Stimulated activated CD4-positive, alpha-beta T cell treated with anti-CD3 and anti-CD28 coated beads, Interleukin-15, amount 100 ng/mL, for 48 hours (primary cell): ENCODE results near the gene LRPPRC.
"Not testable (repeated sequence)": the region's sequence is repeated elsewhere in the genome, so short reads cannot be mapped to it uniquely, and the experiment has no call there.

Source experiments
- DNase-seq, 2 donors: peaks; one replicate each; pipeline ENCODE4 v3.0.0-alpha.2; 2020; ENCODE audit warnings: low read depth in 2 of 2

Gene LRPPRC

DNA sequence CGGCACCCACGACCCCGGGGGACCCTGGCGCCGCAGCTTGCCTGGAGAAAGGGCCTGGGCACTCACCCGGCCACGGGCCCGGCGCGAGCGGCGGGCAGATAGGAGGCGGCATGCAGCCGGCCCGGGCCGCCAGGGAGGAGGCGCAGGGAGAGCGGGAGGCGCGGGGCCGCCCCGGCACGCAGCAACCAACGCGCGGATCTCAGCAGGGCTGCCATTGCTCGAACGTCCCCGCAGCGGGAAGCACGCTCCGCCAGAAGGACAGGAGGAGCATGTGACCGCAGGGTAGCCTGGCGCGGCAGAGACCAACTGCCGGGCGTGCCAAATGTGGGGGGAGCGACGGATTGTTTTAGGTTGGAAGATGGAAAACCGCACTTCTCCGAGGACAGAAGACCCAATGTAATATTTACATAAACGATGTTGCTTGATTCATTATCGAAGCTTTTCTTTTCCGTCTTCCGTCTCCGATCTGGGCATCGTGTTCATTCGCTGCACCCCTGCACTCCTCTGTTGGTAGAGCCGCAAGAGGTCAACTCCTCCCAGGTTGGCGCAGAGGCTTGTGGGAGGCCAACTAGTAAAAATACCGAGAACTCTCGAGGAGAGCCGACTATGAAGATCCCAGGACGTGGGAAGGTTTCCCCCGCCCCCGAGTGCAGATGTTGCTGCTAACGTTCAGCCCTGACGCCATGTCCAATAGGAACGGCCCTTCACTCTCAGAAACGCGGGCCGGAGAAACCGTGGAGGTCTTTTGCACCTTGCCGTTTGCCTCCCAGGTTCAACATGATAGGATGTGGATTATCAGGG lies at the start of gene LRPPRC:
LRPPRC (minus strand) TSS at position 257 of the 801 bp plus-strand sequence; CDS start at position 215, 42 bp downstream.
- peak; percentile 83 to 90 for DNase-seq

DNA sequence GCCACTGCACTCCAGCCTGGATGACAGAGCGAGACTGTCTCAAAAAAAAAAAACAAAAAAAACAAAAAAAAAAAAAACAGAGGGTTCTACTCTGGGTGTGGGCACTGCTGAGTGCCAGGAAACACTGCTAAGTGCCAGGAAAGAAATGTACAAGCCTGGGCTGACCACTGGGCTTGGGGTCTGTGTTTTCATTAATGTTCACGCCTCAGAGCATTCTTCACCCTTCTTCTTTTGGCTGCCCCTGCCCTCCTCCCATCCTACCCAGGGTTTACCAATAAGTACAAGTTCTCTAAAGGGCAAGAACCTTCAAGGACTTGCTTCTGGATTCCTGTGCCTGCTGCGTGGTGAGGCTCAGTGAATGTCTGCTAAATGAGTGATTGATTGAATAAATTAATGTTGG lies 49.3 kb upstream of the LRPPRC start:
- DNase-seq, result no peak

DNA sequence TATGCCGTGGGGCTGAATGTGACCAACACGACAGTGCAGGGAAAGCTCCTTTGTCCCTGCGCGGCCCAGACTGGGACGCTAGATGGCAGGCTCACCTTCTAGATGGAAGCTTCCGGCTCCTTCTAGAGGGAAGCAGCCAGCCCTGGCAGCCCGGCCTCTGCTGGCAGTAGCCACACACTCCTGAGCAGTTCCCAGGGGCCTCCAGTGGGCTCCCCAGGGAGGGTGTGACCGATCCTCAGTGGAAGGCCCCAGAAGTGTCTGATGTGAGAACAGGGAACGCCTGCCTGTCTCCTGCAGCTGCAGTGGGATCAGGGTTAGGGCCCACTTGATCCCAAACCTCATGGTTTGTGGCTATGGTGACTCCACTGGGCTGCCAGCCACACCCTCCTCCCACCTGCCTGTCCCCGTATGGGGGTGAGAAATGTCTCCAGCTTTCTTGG lies 48.5 kb upstream of the LRPPRC start:
- DNase-seq, result peak; percentile 73 to 82

DNA sequence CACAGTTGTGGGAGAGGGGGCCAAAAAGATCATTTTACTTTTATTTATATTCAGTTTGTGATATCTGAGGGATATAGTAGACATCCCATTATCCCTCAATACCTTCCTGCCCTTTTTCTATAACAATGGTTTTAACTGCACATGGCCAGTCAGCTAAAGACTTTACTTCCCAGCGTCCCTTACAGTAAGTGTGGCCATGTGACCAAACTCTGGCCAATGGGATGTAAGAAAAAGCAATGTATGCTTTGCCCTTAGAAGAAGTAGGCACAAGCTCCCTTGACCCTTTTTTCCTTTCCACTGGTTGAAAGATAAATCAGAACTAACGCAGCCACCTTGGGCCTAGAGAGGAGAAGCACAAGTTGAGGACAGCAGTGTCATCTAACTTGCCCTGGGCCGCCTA lies 44.6 kb upstream of the LRPPRC start:
- DNase-seq, result no peak

DNA sequence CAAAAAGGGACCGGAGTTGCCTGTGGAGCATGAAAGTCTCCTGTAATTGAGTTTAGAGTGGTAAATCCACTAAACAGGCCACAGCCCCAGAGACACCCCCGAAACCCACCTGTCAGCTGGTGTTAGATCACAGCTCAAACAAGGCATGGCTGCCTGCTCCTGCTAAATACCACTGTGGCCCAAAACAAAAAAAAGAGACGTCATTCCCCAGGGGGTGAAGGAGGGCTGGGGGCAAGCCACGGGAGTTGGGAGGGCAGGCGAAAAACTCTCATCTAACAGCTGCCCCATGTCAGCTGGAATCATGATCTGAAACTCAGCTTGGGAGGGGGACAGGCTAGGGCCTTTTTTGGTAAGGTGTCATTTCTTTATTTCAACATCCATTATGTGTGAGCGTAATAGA lies 42.5 kb upstream of the LRPPRC start:
- no peak for DNase-seq

DNA sequence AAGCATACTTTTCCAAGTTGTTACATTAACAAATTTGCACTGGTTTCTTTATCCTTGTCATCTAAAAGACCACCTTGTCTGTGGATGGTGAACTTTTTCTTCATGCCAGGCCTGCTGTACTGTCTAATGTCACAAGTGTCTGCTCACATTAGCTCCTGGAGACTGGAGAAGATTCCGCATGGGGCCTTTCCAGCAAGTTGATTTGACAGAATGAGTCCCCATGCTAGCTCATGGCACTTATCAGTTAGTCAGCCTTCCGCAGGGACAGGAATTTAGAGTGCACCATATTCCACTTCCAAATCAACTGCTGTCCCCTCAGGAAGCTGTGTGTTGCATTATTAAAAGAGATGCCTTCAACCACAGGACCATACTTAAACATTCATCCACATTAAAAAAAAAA lies 41.4 kb upstream of the LRPPRC start:
- no peak for DNase-seq

DNA sequence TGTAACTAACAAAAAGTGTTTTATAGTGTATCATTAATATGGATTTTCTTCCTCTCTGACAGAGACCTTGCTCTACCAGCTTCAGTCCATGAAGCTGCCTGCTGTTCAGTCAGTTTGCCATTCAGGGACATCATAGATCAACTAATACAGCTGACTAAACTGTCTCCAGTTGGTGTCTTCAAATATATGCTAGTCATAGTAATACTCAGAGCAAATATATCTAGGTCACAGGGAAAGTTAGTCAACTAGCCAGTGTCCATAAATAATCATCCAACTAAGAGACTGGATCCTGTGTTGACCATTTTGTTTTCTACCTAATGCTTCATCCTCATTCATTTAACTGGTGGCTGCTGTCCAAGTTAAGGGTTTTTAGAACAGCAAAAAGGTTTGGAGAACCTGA lies 38.2 kb upstream of the LRPPRC start:
- no peak for DNase-seq

DNA sequence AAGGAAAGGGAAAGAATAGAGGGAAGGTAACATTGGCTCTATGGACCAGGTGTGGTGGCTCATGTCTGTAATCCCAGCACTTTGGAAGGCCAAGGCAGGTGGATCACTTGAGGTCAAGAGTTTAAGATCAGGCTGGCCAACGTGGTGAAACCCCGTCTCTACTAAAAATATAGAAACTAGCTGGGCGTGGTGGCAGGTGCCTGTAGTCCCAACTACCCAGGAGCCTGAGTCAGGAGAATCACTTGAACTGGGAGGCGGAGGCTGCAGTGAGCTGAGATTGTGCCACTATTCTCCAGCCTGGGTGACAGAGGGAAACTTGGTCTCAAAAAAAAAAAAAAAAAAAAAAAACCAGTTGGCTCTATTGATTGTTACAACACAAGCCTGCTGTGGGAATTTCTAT lies 31.3 kb upstream of the LRPPRC start:
- not testable (repeated sequence) for DNase-seq

DNA sequence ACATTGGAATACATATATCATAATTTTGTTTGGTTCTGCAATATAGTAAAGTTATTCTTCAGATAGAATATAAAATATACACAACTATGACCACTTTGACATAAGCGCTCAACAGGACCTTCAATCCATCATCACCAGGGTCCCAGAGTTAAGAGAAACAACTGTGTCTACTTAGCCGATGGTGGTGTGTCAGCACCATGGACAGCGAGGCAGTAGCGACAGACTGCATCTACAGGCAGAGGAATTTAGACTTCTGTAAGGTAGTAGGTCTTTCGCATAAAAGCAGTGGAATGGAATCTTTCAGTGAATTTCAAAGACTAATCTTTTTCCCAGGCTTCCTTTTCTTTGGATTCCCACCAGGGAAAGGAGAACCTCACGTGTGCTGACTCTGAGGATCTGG lies 20.5 kb upstream of the LRPPRC start:
- DNase-seq, result peak in 1 of 2 donors; percentile 13

DNA sequence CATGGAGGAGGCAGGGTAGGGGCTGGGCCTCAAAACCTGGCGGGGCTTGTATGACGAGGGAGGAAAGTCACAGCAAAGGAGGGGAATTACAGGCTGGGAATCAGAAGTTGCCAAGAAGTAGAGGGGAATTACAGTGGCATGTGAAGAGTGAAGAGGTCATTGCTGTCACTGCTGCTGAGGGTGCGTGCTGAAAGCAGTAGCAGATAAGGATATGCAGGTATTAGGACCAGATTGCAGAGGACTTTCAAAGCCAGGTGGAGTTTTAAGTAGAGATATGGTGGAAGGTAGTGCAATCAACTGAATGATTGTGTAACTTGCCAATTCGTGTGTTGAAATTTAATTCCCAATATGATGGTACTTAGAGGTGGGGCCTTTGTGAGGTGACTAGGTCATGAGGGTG lies 19.4 kb upstream of the LRPPRC start:
- DNase-seq, result no peak

DNA sequence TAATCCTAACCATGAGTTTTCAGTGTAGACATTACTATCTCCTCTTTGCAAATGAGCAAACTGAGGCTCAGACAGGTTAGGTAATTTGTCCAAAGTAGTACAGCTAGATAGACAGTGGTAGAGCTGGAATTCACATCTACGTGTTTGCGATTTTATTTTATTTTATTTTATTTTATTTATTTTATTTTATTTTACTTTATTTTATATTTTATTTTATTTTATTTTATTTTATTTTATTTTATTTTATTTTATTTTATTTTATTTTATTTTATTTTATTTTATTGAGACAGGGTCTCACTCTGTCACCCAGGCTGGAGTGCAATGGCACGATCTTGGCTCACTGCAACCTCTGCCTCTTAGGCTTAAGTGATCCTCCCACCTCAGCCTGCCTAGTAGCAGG lies 17.4 kb upstream of the LRPPRC start:
- DNase-seq, result not testable (repeated sequence)

DNA sequence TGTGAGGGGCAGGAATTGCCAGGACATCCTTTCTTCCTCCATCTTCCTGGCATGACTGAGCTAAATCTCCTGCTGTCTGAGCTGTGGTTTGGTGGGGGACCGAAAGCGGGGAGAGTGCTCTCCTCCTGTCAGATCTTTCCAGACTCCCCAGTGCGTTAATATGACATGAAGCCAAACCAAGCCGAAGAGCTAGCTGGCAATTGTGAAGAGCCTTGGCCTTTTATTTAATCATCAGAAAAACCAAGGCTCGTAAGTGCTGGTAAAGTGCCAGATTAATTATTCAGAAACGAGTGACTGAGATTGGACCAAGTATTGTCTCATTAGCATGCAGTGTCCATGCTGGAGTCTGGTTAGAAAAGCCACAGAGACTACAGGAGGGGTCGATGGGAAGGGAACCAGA lies 14.5 kb upstream of the LRPPRC start:
- DNase-seq, result no peak

DNA sequence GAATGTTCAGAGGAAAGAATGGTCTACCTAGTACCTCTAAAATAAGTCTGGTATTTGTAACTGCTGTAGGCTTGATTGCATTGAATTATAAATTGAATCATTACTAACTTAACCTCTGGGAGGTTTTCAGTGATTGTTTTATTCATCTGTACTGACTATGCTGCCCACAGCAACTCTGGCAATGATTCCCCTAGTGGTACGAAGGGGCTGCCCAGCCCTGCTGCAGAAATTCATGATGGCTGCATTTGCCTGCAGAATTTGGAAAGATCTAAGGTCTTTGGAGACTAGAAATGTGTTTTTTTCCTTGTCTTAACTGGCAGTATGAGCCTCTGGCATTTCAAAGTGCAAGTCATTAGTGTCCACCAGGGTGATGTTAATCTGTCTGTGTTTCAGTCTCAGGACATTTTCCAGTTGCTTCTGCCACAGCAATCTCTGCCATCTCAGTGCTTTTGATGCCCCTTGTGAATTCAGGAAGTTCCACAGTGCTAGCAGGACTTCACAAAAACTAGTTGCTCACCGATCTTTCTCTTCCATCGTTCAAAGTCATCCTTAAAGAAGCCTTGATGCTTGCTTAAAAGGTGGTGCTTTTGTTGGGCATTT lies 13.4 kb upstream of the LRPPRC start:
- no peak for DNase-seq

DNA sequence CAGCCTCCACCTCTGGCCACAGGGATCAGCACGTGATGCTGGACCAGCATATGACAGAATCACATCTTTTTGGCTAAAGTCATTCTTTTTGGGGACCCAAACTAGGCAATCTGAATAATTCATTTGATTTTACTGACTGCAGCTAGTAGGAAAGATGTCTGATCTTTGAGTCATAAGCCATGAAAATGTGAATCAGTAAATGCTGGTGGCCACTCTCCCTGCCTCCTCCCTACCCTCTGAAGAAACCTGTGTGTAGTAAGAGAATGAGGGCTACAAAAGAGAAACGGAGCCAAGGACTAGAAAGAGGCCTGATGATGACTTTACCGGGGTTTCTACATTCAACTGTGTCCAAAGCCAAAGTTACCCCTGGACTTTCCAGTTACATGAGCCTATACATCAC lies 10.1 kb upstream of the LRPPRC start:
- DNase-seq, result no peak

DNA sequence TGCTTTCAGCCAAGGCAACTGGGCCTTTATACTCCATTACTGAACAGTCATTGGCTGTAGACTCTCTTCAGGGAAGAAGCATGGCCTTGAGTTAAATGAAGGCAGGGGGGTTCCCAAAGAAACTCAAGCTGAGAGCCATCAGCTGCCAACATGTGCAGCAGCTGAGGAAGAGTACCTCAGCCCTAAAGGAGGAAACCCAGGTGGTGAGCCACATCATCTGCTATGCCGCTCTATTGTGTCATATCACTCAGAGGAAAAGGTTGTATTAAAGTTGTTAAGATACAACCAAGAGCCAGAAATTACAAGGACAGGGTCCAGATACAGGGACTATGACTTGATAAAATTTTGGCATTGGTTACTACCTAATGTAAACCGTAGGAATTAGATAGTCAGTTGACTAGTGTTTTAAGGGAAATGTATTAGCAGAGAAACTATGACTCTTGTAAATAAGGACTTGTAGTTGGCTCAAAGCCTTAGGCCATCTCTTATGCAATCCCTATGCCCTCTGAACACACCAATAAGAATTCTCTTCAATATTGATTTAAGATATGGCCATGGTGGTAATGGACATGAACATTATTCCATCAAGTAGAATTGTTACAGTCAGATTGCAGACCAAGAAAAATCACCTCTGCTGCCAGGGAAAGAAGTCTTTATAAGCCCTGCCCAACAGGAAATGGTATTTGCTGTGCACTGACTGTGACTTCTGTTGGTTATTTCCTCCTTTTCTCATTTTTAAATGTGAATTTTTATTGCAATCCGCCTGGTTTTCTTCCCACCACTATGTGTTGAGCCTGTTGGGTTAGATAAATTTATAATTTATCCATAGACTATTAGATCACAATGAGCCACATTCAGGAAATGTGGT lies 9.2 kb upstream of the LRPPRC start:
- DNase-seq, result no peak

DNA sequence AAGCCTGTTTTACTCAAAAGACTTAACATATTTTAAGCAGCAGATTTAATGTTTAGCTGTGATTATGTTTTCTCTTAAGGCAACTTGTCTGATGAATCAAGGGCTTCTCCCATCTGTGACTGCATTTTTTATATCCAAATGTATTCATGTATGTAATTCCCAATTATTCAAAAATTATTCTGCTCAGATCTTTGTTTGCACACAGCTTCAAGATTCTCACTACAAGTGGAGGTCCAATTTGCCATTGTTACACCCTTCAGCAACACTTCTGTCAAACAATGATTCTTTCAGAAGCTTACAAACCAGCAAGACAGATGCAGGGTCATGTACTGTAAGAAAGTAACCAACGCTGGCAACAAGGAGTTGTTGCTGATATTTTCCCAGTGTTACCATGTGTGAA lies 5.9 kb upstream of the LRPPRC start:
- DNase-seq, result no peak

DNA sequence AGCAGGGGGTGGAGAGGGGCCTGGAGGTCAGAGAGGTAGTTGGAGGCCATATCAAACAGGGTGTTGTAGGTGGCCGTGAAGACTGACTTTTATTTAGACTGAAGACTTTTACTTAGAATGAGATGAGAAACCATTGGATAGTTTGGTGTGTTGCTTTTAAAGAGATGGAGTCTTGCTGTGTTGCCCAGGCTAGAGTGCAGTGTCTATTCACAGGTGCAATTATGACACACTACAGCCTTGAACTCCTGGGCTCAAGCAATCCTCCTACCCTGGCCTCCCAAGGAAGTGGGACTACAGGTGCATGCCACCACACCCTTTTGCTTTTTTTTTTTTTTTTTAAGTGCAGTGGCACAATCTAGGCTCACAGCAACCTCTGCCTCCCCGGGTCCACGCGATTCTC lies 2.5 kb upstream of the LRPPRC start:
- no peak for DNase-seq

DNA sequence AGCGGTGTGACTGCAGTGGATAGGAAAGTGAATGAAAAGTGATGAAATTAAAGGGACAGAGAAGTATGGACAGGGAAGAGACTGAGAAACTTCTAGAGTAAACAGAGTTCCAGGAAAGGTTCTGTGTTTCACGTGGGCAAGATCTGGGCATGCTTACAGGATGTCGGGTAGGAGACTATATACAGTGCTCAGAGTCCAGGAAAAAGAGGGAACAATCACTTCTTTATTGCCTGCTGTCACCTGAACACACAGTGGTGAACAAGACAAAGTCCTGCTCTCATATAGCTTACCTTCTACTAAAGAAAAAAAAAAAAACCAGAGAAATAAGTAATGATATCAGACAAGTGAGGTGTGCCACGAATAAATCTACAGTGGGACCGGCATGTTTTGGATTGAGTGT lies 2.4 kb downstream of the LRPPRC start:
- no peak for DNase-seq

DNA sequence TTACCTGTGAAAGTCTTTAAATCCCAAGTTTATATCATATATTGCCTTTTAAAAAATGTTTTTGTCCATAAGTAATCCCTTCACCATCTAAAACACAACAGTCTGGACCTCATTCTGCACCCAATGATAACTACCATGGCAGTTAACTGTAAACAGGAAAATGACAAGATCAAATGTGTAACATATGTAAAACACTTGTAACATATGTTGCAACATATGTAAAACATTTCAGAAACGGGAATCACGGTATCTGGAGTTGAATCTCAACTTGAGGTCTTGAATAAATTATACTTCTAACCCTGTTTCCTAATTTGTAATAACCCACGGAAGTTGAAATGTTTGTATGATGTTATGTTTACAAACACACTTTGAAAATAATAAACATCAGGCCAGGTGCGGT lies 6.2 kb downstream of the LRPPRC start:
- DNase-seq, result no peak

DNA sequence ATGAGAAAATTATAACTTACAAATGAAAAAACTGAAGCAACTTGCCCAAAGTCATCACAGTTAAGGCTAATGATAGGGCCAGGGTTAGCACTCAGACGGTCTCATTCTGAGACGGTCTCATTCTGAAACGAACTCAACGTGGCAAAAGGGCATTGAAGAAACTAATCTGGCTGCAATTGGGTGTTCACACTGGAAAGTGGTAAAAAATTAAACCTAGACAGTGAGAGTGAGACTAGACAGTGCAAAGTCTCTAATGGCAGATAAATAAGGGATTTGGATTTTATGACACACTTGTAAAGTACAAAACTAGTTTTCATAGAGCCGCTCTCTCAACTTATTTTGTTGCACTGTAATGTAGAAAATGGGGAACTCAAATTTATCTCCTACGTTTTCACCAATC lies 9.2 kb downstream of the LRPPRC start:
- no peak for DNase-seq

DNA sequence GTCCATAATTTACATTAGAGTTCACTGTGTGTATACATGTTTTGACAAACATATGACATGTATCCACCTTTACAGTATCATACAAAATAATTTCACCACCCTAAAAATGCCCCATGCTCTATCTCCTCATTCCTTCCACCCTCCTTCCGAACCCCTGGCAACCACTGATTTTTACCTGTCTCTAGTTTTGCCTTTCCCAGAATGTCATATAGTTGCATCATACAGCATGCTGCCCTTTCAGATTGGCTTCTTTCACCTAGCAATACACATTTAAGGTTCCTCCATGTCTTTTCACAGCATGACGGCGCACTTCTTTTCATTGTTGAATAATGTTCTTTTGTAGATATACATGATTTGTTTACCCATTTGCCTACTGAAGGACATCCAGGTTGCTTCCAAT lies 10.4 kb downstream of the LRPPRC start:
- DNase-seq, result no peak

DNA sequence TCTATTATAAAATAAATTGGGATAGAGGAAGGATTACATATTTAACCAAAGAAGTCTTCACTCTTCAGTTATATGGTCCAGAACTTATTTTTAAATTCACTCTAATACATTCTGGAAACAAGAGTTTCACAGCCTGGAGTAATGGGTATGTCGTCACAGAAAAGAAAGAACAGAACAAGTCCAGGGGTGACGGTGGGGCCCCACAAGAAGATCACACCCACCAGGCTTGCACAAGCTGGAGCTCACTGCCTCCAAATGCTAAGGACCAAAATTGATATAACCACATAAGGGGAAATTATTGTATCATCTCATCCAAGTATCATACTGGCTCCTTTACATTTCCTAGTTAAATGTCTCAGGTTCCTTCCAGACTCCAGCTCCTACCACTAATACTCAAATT lies 11.3 kb downstream of the LRPPRC start:
- no peak for DNase-seq

DNA sequence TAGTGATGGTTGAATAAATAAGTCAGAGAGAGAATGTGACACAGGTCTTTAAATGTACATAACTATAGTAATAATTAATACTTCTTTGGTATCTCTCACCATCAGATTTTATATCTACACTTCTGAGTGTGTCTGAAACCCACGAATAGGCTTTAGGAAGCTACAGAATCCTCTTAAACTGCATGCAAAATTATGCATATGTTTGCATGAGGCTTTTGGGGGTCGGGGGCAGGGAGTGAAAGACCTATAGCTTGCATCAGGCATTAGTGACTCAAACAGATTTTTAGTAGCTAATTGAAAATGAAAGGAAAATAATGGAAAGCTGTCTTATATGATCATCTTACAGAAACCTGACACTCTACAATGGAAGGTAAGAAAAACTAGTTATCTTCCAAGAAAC lies 14.9 kb downstream of the LRPPRC start:
- no peak for DNase-seq
